Measurements from ENCODE around the gene RCAN2.

RCAN2 gene

DNA sequence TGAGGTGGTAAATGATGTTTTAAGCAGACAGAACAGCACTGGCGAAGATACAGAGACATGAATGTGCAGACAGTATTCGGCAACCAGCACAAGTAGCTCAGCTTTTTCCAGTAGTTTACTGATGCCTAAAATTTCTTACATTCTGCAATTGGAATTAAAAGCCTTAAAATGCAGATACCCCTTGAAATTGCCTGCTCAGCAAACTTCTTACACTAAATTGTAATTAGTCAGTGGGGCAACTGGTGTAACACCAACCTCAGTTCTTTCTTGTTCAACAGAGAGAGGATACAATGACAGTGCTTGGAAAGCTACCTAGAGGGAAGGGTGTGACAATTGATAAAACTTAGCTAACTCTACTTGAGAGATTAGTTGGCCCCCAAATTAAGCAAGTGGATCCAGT, 199.4 kb downstream of the RCAN2 start:
- FAIRE-seq (no peak), DNase-seq (ENCODE audit: insufficient read length, low spot score) (no peak)
- TF ChIP-seq POLR2A (IDR thresholded peaks at IDR 0.05; ENCODE audit: low read depth, low read length) (no peak), SPI1 (IDR thresholded peaks at IDR 0.05; ENCODE audit: low read depth, low read length) (no peak), PAX5 (IDR thresholded peaks at IDR 0.05; ENCODE audit: insufficient read depth, low read length, severe bottlenecking) (no peak), POLR2AphosphoS5 (IDR thresholded peaks at IDR 0.05; ENCODE audit: low read depth, low read length) (no peak), TAF1 (IDR thresholded peaks at IDR 0.05; ENCODE audit: low read depth, low read length) (no peak), POU2F2 (IDR thresholded peaks at IDR 0.05; ENCODE audit: low read depth, low read length) (no peak)

GRCh38 chr6:46291275-46291633, 200.0 kb downstream of the RCAN2 start:
- TF ChIP-seq SPI1 (IDR thresholded peaks at IDR 0.05; ENCODE audit: low read depth, low read length) = 0 out of 2 replicates have a peak, but pooled peaks have one; percentile 3
- no peak for TF ChIP-seq POU2F2 (IDR thresholded peaks at IDR 0.05; ENCODE audit: low read depth, low read length)
- DNase-seq (ENCODE audit: insufficient read length, low spot score) = no peak
- FAIRE-seq = no peak

DNA sequence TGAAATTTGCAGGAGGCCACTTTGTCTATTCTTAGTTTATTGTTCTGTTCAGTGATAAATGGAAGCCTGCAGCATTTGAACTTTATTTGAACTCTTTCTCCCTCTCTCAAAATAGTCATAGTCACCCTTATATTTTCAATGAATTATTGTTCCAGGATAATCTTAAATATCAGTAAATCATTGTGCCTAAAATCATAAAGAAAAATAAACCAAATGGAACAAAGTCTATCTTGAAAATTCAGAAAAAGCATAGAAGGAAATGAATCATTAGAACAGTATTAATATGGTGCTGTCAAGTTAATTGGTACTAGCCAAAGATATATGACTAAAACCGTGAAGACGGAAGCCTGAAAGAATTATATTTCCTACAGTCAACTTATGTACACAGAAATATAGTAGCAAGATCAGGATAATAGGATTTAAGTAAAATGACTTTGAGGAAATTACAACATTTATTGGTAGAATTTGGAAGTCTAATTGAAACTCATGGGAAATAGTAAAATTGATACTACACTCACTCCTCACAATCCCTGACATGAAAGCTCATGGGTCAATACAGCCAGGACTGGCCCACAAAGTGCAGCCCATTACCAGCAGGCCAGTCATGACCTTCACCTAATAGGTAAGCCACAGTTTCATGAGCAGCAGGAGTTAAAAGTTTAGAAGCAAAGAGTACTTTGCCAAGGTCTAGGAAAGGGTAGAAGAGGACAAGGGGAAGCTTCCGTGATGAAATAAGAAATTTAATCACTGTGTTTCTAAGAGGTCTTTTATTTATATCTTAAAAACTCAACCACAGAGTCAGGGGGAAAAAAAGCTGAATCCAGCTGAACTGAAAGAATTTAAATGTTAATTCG, 200.6 kb downstream of the RCAN2 start:
- DNase-seq (ENCODE audit: insufficient read length, low spot score) = no peak
- no peak for FAIRE-seq
- TF ChIP-seq PAX5 (IDR thresholded peaks at IDR 0.05; ENCODE audit: insufficient read depth, low read length, severe bottlenecking) (no peak), POLR2A (IDR thresholded peaks at IDR 0.05; ENCODE audit: low read depth, low read length) (no peak), SPI1 (IDR thresholded peaks at IDR 0.05; ENCODE audit: low read depth, low read length) (no peak), TAF1 (IDR thresholded peaks at IDR 0.05; ENCODE audit: low read depth, low read length) (no peak), POLR2AphosphoS5 (IDR thresholded peaks at IDR 0.05; ENCODE audit: low read depth, low read length) (no peak), POU2F2 (IDR thresholded peaks at IDR 0.05; ENCODE audit: low read depth, low read length) (no peak)

DNA sequence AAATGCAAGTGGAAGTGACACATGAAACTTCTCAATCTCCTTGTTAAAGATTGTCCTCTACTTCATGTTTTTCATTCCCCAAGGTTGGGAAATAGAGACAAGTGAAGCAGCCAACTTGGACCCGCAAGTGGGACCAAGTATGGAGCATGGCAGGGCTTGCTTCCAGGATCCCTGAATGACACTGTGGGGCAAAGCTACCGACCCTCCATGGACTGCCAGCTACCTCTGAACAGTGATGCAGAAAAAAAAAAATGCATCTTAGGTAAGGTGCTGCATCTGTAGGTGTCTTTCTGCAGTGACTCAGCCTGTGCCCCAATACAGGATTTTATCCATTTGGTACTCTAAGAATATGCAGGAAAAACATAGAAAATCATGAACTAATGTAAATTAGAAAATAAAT, 201.4 kb downstream of the RCAN2 start:
- DNase-seq (ENCODE audit: insufficient read length, low spot score) (no peak), FAIRE-seq (no peak)
- TF ChIP-seq SPI1 (IDR thresholded peaks at IDR 0.05; ENCODE audit: low read depth, low read length) (no peak), POLR2AphosphoS5 (IDR thresholded peaks at IDR 0.05; ENCODE audit: low read depth, low read length) (no peak), TAF1 (IDR thresholded peaks at IDR 0.05; ENCODE audit: low read depth, low read length) (no peak)

DNA sequence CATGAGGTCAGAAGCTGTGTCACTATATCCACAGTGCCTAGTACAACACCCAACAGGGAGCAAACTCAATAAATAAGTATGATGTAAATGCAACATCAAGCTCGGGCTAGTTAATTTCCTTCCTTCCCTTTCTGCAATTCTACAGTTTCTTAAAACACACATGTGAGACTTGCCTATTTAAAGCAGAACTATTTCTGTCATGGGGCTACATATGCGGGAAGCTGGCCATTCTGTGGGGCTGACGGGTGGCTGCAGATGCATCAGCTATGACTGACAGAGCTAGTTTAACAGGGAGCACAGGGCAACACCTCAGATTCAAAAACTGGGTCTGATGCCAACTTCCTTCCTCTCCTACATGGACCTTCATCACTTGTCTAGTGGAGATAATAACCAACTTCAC, 202.4 kb downstream of the RCAN2 start:
- peak; percentile 26 for FAIRE-seq
- DNase-seq (ENCODE audit: insufficient read length, low spot score) = no peak
- TF ChIP-seq POLR2AphosphoS5 (IDR thresholded peaks at IDR 0.05; ENCODE audit: low read depth, low read length) (no peak), TAF1 (IDR thresholded peaks at IDR 0.05; ENCODE audit: low read depth, low read length) (no peak), POLR2A (IDR thresholded peaks at IDR 0.05; ENCODE audit: low read depth, low read length) (no peak), POU2F2 (IDR thresholded peaks at IDR 0.05; ENCODE audit: low read depth, low read length) (no peak), PAX5 (IDR thresholded peaks at IDR 0.05; ENCODE audit: insufficient read depth, low read length, severe bottlenecking) (no peak), SPI1 (IDR thresholded peaks at IDR 0.05; ENCODE audit: low read depth, low read length) (no peak)

GRCh38 chr6:46287681-46288080, 203.6 kb downstream of the RCAN2 start:
- FAIRE-seq (no peak), DNase-seq (ENCODE audit: insufficient read length, low spot score) (no peak)
- TF ChIP-seq TAF1 (IDR thresholded peaks at IDR 0.05; ENCODE audit: low read depth, low read length) (no peak), SPI1 (IDR thresholded peaks at IDR 0.05; ENCODE audit: low read depth, low read length) (no peak)

- DNase-seq (ENCODE audit: insufficient read length, low spot score) (no peak), FAIRE-seq (no peak)
- no peak for TF ChIP-seq POU2F2 (IDR thresholded peaks at IDR 0.05; ENCODE audit: low read depth, low read length)
- no peak for TF ChIP-seq PAX5 (IDR thresholded peaks at IDR 0.05; ENCODE audit: insufficient read depth, low read length, severe bottlenecking)
- no peak for TF ChIP-seq POLR2AphosphoS5 (IDR thresholded peaks at IDR 0.05; ENCODE audit: low read depth, low read length)
- no peak for TF ChIP-seq SPI1 (IDR thresholded peaks at IDR 0.05; ENCODE audit: low read depth, low read length)
- TF ChIP-seq TAF1 (IDR thresholded peaks at IDR 0.05; ENCODE audit: low read depth, low read length) = no peak
- no peak for TF ChIP-seq POLR2A (IDR thresholded peaks at IDR 0.05; ENCODE audit: low read depth, low read length)
Measured at GRCh38 chr6:46287043-46287442, 204.2 kb downstream of the RCAN2 start.

- TF ChIP-seq PAX5 (IDR thresholded peaks at IDR 0.05; ENCODE audit: insufficient read depth, low read length, severe bottlenecking) (no peak), POLR2A (IDR thresholded peaks at IDR 0.05; ENCODE audit: low read depth, low read length) (no peak), POLR2AphosphoS5 (IDR thresholded peaks at IDR 0.05; ENCODE audit: low read depth, low read length) (no peak), SPI1 (IDR thresholded peaks at IDR 0.05; ENCODE audit: low read depth, low read length) (no peak), TAF1 (IDR thresholded peaks at IDR 0.05; ENCODE audit: low read depth, low read length) (no peak)
- DNase-seq (ENCODE audit: insufficient read length, low spot score) = no peak
- no peak for FAIRE-seq
Measured at GRCh38 chr6:46284475-46284874, 206.8 kb downstream of the RCAN2 start.

- FAIRE-seq = no peak
Measured at GRCh38 chr6:46281110-46281509, 210.1 kb downstream of the RCAN2 start.

GRCh38 chr6:46279874-46280273, 211.4 kb downstream of the RCAN2 start:
- no peak for DNase-seq (ENCODE audit: insufficient read length, low spot score)
- FAIRE-seq = no peak

More at GRCh38 chr6:46281110-46281509, 210.1 kb downstream of the RCAN2 start:
- TF ChIP-seq TAF1 (IDR thresholded peaks at IDR 0.05; ENCODE audit: low read depth, low read length) (no peak), PAX5 (IDR thresholded peaks at IDR 0.05; ENCODE audit: insufficient read depth, low read length, severe bottlenecking) (no peak), POLR2A (IDR thresholded peaks at IDR 0.05; ENCODE audit: low read depth, low read length) (no peak), POU2F2 (IDR thresholded peaks at IDR 0.05; ENCODE audit: low read depth, low read length) (no peak), SPI1 (IDR thresholded peaks at IDR 0.05; ENCODE audit: low read depth, low read length) (no peak)
- no peak for DNase-seq (ENCODE audit: insufficient read length, low spot score)

More at GRCh38 chr6:46279874-46280273, 211.4 kb downstream of the RCAN2 start:
- TF ChIP-seq POLR2A (IDR thresholded peaks at IDR 0.05; ENCODE audit: low read depth, low read length) = no peak

All from GM12891 (cell line).